ENCODE measurements around the gene SRGAP2C. TPM values are rescaled to one million over a fixed set of nuclear protein-coding genes. Genes with fewer than 3 reads are reported as not detected.
"Not testable (repeated sequence)": the region's sequence is repeated elsewhere in the genome, so short reads cannot be mapped to it uniquely, and the experiment has no call there.

SRGAP2C gene
- total RNA-seq, 4 donors from 2014 or later, result 2.5 to 6.0 (median 3.5) TPM

DNA sequence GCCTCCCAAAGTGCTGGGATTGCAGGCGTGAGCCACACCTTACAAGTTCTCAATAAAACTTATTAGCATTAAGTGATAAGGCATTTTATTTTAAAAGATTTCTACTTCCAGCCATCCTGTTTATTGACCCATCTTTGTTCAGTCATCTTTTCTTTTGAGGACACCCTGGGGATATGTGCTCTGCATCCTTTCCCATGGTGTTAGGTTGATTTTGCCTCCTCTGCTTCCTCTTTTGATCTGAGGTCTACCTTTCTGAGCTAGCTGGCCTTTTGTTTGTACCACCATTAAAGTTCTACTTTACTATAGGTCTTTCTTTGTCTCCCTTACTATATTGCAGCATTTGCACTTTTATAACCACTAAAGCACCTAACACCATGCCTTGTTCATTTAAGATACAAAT is 136.9 kb downstream of the SRGAP2C start:
- H3K27me3 ChIP-seq; H3K27ac ChIP-seq; H3K36me3 ChIP-seq; H3K9me3 ChIP-seq; in situ Hi-C loops (cut with MboI; ENCODE audit: low sequenced_read_pairs in 4 of 4); intact Hi-C loops (cut with DNase I; ENCODE audit: low total_unique reads); H3K4me1 ChIP-seq; DNase-seq; ATAC-seq; H3K4me3 ChIP-seq: not testable (repeated sequence)

DNA sequence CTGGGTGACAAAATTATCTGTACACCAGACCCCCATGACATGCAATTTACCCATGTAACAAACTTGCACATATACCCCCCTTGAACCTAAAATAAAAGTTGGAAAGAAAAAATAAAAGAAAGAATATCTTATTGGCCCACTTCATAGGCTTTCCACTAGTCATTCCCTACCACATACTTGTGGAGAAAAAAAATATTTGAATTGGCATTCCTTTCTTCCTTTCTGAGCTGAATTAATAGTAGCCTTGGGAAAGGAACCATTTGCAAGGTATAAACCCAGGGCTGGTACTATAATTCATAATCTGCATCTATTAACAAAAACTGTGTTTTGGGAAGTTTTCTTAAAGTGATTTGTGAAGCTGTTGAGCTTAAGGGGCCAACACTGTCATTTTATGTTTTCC is 140.0 kb downstream of the SRGAP2C start:
- H3K36me3 ChIP-seq; H3K4me3 ChIP-seq; H3K27ac ChIP-seq; in situ Hi-C loops (cut with MboI; ENCODE audit: low sequenced_read_pairs in 4 of 4); intact Hi-C loops (cut with DNase I; ENCODE audit: low total_unique reads); H3K9me3 ChIP-seq; H3K4me1 ChIP-seq; DNase-seq; H3K27me3 ChIP-seq; ATAC-seq: not testable (repeated sequence)

GRCh38 chr1:121332141-121332540 is 147.4 kb downstream of the SRGAP2C start:
- H3K4me1 ChIP-seq; ATAC-seq; H3K27me3 ChIP-seq; in situ Hi-C loops (cut with MboI; ENCODE audit: low sequenced_read_pairs in 4 of 4); intact Hi-C loops (cut with DNase I; ENCODE audit: low total_unique reads); DNase-seq; H3K36me3 ChIP-seq; H3K4me3 ChIP-seq; H3K27ac ChIP-seq; H3K9me3 ChIP-seq: not testable (repeated sequence)

DNA sequence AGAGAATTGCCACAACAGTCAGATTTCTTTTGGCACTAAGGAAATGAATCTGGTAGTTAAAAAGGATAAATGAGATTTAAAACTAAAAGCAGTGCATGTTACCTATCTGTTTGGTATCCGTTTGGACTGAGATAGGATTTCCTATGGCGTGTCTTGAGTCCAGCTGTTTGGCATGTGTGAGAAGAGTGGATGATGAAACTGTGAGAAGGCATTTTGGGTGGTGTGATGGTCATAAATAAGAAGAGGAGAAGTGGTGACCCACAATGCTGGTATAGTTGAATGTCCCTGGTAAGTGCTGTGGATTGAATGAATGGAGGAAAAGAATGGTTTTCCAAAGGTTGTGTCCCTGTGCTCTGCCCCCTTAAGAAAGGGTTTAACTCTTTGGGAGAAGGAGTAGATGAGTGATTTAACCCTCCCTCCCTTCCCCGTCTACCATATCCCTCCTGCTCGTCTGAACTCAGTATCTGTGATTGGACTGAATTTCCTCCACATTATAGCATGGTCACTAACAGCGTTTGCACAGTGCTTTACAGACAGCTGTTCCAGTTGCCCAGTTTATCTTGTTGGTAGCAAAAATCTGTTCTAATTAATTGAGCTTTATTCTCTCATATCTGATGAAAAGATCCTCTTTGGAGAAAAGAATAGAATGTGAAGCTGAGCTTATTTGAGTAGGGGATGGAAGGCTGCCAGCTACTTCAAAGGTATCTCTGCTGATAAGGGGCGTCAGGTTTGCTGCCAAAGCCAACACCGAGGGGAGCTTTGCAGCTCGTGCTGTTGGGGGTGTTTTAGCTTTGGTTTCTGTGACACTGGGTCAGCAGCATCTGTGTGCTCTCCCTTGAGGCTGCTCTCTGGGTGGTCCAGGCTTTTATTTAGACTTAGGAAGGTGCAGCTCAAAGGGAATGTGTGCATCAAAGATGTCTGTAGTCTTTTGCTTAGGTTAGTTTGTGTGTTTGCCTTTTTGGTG is 148.1 kb downstream of the SRGAP2C start:
- intact Hi-C loops (cut with DNase I; ENCODE audit: low total_unique reads); H3K27ac ChIP-seq; DNase-seq; ATAC-seq; H3K9me3 ChIP-seq; in situ Hi-C loops (cut with MboI; ENCODE audit: low sequenced_read_pairs in 4 of 4); H3K4me3 ChIP-seq; H3K27me3 ChIP-seq; H3K4me1 ChIP-seq; H3K36me3 ChIP-seq: not testable (repeated sequence)

- ATAC-seq; intact Hi-C loops (cut with DNase I; ENCODE audit: low total_unique reads); H3K27ac ChIP-seq; H3K27me3 ChIP-seq; H3K9me3 ChIP-seq; H3K36me3 ChIP-seq; H3K4me3 ChIP-seq; H3K4me1 ChIP-seq; DNase-seq; in situ Hi-C loops (cut with MboI; ENCODE audit: low sequenced_read_pairs in 4 of 4): not testable (repeated sequence)
Observed at GRCh38 chr1:121337958-121338357, 153.2 kb downstream of the SRGAP2C start.

GRCh38 chr1:121339611-121340010 is 154.8 kb downstream of the SRGAP2C start:
- H3K36me3 ChIP-seq; H3K4me3 ChIP-seq; in situ Hi-C loops (cut with MboI; ENCODE audit: low sequenced_read_pairs in 4 of 4); DNase-seq; H3K9me3 ChIP-seq; H3K27ac ChIP-seq; H3K4me1 ChIP-seq; intact Hi-C loops (cut with DNase I; ENCODE audit: low total_unique reads); ATAC-seq; H3K27me3 ChIP-seq: not testable (repeated sequence)

- intact Hi-C loops (cut with DNase I; ENCODE audit: low total_unique reads); H3K4me3 ChIP-seq; H3K36me3 ChIP-seq; H3K9me3 ChIP-seq; H3K27ac ChIP-seq; in situ Hi-C loops (cut with MboI; ENCODE audit: low sequenced_read_pairs in 4 of 4); H3K4me1 ChIP-seq; DNase-seq; ATAC-seq; H3K27me3 ChIP-seq: not testable (repeated sequence)
Observed at GRCh38 chr1:121343311-121343906, 158.6 kb downstream of the SRGAP2C start.

GRCh38 chr1:121344355-121344754 is 159.6 kb downstream of the SRGAP2C start:
- intact Hi-C loops (cut with DNase I; ENCODE audit: low total_unique reads); H3K4me1 ChIP-seq; H3K9me3 ChIP-seq; H3K27ac ChIP-seq; DNase-seq; in situ Hi-C loops (cut with MboI; ENCODE audit: low sequenced_read_pairs in 4 of 4); H3K36me3 ChIP-seq; H3K4me3 ChIP-seq; H3K27me3 ChIP-seq; ATAC-seq: not testable (repeated sequence)

DNA sequence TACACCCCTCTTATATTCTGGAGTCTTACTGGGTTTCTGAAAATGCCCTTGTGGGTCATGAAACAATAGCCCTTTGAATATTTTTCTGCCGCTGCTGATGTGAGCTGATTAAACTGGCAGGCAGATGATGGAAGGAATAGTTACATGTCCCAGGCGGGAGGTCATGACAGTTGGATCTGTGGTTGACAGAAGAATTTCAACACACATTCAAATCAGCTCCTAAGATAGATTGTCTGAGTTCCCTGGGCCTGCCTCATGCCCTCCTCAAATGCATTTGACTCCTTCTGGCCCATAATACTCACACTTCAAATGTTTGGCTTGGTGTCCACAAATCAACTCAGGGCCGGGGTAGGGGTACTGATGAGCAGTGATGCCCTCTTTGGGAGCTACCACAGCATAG is 161.9 kb downstream of the SRGAP2C start:
- H3K27me3 ChIP-seq; H3K27ac ChIP-seq; ATAC-seq; H3K4me3 ChIP-seq; intact Hi-C loops (cut with DNase I; ENCODE audit: low total_unique reads); H3K9me3 ChIP-seq; DNase-seq; in situ Hi-C loops (cut with MboI; ENCODE audit: low sequenced_read_pairs in 4 of 4); H3K36me3 ChIP-seq; H3K4me1 ChIP-seq: not testable (repeated sequence)

GRCh38 chr1:121347476-121347875 is 162.7 kb downstream of the SRGAP2C start:
- H3K4me1 ChIP-seq; ATAC-seq; H3K27ac ChIP-seq; in situ Hi-C loops (cut with MboI; ENCODE audit: low sequenced_read_pairs in 4 of 4); H3K4me3 ChIP-seq; DNase-seq; intact Hi-C loops (cut with DNase I; ENCODE audit: low total_unique reads); H3K27me3 ChIP-seq; H3K36me3 ChIP-seq; H3K9me3 ChIP-seq: not testable (repeated sequence)

DNA sequence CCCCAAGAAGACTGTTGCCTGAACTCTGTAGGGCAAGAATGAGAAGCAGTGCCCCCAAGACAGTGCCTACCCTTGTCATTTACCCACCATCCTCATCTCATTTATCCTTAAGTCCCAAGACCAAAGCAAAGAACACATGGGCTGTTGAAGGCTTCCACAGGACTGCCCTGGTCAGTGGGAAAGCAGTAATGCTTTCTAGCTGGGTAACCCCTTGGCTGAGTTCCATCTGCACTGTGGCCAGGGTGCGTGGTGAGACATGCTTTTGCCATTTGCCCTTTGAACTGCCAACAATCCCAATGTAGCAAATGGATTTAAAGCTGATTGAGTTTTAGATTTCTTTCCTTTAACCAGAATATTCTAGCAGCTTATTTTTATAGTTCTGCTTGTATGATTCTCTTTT is 163.3 kb downstream of the SRGAP2C start:
- in situ Hi-C loops (cut with MboI; ENCODE audit: low sequenced_read_pairs in 4 of 4); H3K27ac ChIP-seq; ATAC-seq; H3K36me3 ChIP-seq; DNase-seq; intact Hi-C loops (cut with DNase I; ENCODE audit: low total_unique reads); H3K4me3 ChIP-seq; H3K9me3 ChIP-seq; H3K27me3 ChIP-seq; H3K4me1 ChIP-seq: not testable (repeated sequence)

Data from gastrocnemius medialis (tissue), 4 donors.